ENCODE results near the gene RAMACL. TPM values are rescaled to one million over a fixed set of nuclear protein-coding genes. Genes with fewer than 3 reads are reported as not detected.
"Not testable (repeated sequence)": the region's sequence is repeated elsewhere in the genome, so short reads cannot be mapped to it uniquely, and the experiment has no call there.

The RAMACL gene
- polyA plus RNA-seq, 1 donor = 0.46 TPM

DNA sequence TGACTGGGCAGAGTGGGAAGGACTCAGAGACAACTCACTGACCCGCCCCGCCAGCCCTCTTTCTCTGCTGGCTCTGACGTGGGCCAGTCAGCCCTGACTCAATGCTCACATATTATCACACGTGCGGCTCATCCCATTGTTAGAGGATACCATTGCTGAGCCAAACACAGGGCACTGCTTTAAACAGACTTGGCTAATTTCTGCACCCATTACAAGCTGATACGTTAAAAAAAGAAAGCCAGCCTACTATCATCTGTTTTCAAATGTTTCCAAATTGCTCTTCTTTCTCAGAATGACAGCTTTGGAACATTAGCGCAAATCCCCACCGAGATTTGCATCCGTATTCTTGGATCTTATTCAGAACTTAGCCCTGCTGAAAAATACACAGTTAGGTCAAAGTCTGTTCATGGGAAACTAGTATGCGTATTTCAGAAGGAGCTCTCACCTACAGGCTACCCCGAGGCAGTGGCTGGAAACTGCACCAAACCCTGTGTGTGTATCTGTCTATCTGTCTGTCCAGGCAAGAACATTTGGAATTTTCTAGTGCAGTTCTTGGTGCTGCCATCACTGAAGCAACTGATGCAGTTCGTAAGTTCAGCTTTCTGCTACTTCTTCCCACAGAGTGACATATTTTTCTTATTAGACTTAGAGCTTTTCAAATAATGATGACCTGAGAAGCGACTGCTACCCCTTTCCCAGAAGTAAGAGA lies 32.8 kb downstream of the RAMACL start:
- no peak for DNase-seq

GRCh38 chr6:166552600-166552999 lies 33.9 kb downstream of the RAMACL start:
- no peak for DNase-seq

DNA sequence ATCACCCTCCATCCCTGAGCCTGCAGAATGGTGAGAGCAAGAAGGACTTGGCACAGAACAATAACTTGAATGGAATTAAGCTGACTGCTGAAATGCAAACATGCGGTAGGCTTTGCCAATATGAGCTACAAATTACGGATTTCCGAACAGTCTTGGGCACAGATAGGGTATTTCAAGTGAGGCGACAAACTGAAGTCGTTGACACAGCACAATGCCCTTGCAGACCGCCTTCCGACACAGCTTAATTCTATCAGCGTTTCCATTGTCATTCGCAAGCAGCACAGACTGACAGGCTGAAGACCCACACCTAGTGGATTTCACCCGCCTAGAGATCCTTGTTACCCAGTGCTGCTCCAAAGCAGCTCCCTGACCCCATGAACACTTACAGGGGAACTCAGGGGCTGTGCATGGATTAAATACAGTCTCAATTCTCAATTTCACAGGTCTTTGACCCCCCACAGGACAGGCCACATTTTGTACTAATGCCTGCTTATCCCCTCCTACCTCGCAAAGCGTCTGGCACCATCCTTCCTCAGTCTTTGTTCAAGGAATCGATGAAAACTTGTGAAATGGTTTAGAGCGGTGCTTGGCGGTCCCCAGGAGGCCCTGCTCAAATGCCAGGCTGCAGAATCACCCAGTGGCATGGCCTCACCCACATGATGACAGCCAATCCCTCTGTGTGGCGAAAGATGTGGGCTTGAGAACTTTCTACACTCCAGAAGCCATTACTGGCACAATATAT lies 34.6 kb downstream of the RAMACL start:
- DNase-seq = no peak

- no peak for DNase-seq
Measured at GRCh38 chr6:166546653-166547052, 39.8 kb downstream of the RAMACL start.

DNA sequence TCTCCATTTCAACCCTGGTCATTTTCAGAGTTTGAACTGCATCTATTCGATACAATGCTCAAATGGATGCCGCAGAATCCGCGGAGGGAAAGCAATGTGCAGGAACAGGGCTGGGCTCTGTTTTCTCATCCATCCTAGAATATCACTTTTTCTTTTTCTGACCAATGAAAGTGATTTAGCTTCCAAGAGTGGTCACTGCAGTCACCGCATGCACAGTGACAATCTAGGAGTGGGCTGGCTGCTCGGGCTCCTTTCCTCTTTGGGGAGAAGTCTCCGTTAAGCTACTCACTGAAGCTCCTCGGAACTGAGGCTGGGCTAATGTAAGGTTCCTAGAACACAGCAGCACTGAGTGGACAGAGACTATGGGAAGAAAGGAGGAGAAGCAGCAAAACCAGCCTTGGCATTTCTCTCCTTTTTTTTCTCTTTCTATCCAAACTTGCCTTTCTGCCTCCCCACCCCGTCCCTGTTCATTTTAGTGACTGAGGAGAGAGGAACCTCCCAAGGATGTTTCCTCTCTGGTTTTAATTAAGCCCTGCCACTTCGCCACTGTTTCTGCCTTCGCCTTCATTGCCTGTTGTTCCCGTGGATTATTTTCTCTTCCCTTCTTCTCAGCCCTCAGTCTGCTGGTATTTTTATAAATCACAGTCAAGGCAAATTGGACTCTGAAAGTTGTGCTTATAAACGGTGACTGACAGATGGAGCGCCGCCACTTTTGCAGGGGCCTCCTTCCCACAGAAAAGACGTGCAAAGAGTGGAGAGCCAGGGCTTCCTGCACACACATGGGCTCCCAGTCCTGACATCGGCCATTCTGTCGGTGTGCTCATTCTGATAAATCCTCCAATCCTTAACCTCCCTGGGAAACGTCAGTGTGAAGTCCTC lies 41.1 kb downstream of the RAMACL start:
- DNase-seq = no peak

DNA sequence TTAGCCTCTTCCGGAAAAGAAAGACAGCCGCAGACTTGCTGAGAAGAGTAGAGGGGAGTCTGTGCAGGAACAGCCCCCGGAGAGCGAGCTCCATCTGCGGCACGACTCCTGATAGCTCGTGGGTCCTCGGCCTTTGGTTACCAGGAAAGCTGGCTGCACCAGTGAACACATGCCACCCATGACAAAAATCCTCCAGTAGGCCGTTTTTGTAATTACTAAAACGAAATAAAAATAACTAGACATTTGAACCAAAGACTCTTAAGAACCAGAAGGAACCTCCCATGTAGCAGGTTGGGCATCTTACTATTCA lies 42.2 kb downstream of the RAMACL start:
- no peak for DNase-seq

DNA sequence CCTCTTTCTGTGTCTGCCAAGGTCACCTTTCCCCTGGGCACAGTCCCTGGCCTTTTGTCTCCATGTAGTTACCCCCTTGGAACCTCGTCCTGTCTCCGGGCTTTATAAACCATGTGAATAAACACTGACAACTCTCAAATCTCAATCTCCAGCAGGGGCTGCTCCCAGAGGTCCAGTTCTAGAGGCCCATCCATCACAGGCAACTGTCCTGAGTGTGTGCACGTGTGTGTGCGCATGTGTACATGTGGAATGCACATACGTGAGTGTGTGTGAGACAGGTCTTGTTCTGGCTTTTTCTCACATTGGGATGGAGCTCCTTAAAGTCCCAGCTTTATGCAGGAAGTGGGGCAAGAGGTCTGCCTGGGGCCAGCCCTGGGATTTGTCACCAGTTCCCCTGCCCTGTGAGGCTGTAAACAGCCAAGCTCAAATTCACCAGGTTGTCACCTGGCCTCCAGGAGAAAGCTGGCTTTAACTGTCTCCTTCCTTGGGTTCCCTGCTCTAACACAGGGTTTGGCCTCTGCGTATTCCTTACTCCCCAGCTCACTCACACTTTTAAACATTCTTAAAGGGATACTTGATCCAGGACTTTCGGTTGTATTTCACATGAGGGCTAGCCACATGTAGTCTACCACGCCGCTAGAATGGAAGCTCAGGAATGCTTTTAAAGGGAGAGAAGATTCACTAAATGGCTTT lies 42.7 kb downstream of the RAMACL start:
- no peak for DNase-seq

DNA sequence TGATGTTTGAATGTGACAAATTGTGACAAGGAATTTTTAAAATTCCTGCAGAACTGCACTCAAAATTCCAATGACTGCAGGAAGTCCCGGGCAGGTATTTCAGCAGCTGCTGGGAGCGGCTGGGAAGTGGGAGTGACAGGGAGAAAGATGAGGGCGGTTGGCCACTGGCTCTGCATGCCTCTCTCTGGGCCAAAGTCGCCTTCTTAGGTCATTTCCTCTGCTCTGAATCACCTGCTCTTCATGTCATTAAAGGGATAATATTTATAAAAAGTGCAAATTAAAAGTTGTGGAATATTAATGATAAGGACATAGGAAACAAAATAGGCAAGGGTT lies 43.9 kb downstream of the RAMACL start:
- DNase-seq = no peak

DNA sequence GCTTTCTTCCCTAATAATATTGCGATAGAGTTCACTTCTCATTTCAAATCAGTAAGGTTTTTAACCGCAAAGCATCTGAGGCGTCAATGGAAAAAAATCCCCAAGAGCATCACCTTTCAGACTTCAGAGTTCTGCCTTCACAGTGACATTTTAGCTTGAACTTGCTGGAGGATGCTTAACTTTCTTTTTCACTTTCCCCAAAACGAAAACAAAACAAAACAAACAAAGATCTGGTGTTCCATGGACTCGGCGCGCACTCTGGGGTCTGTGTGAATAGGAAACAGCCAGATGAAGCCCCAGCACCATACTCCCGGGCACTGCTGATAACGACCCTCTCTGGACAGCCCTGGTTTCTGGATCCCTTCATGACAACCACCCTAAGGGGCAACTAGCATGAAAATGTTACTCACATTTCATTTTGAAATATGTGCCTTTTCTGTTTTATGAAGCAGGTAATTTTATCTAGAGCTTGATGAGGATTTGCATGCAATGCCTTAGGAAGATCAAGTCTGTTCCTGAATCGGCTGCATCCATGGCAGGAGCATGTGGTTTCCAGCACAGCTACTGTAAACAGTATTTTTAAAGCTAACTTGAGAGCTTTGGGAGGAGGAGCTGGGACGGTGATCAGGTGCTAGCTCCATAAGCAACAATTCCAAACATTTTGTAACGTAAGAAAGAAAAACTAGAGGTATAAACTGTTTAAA lies 44.5 kb downstream of the RAMACL start:
- DNase-seq = no peak

- DNase-seq = no peak
Measured at GRCh38 chr6:166541366-166541765, 45.1 kb downstream of the RAMACL start.

DNA sequence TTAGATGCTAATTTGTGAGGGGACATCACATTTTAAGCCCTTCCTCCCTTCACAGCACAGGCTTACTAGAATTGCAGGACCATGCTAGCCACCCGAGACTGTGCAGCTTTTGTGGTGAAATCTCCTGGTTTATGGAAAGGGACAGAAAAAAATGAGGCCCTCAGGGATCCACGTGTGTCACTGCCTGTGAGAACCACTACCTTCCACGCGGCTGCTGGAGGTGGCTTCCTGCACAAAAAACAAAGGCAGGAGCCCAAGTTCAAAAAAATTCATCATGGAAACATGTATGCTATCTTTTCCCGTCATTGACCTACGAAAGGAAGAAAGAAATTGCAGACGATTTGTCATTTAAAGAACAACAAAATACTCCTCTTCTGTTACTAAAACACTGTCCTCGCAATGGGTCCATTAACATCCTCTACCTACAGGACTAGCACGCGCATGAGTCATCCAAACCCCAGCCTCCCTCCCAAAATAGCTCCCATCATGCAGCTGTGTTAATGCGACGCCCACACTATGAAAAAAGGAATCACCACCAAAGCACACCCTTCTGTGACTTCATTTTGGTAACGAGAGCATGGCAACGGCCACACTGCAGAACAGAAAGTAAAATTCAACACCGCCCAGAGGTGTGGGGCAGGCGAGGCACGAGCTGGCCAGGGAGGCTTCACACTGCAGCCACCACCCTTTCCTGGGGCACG lies 45.7 kb downstream of the RAMACL start:
- no peak for DNase-seq

DNA sequence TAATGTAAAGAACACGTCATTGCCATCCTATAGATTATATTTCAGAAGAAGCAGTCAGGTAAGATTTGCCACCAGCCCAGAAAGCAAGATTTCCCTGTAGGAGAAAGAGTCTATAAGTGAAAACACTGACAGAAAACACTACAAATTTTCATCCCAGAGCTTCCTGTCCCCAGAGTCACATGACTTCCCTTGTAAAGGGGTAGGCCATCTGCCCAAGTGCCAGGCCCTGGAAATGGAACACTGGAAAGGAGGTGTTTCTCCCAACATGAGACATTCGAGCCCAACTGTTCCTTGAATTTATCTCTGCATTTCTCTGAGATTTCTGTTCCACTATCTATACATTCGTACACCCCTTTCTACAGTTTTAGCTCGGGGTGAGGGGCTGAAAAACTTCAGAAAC lies 46.9 kb downstream of the RAMACL start:
- DNase-seq = no peak

- DNase-seq = not testable (repeated sequence)
Measured at GRCh38 chr6:166539011-166539385, 47.5 kb downstream of the RAMACL start.

DNA sequence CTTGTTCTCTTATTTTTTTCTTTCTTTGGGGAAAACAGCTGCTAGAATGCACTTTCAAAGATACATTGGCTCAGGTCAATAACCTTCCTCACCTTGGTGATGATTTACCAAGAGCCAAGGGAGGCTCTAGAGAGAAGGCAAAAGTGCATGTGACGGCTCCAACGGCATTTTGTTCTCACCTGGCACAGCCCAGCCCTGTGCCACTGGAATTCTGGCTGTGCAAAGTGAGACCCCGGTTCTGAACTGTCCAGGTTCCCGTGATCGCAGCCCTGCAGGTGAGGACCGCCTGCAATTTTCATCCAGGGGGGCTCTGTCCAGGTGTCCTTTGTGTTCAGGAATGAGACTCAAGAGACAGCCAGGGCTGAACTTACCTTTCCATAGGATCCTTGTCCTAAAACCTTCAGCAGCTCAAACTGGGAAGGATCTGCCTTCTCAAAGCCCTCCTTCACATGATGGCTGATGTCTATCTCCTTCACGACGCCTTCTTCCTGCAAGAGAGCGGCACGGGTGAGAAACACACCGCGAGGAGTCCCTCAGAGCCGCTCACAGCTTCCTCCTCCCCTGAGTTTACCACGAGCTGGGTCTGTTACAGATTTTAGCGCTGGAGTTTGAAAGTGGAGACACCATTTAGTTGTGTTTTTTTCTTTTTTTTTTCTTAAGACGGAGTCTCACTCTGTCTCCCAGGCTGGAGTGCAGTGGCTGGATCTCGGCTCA lies 48.0 kb downstream of the RAMACL start:
- no peak for DNase-seq

DNA sequence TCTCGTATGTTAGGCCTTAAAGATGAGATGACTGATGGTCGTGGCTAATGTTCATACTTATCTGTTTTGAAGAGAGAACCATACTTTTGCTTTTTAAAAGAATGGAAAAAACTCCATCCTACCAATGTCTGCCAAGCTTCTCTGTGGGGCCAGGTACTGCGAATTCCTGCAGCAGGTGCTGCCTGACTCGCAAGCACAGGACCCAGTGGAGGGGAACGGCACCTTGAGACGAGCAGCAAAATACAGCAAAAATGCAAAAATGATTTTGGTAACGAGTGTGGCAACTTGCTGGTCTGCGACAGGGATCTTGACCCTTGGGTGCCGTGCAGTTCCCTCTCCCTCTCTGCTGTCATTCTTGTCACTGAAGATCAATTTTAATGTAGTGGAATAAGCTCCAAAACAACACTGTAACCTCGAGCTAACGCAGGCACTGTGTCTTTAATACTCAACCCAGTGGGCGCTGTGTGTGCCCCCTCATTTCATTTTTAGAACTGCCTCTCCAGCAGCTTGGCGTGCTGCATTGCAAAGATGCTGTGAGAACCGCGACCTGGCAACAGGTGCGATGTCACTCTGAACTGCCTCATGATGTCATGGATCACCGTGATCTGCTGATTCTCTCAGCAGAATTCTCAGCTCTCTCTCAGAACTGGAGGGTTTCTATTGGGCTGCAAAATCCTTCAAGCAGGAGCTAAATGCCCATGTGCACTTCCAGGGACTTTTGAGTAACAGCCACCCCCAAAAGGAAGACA lies 51.6 kb downstream of the RAMACL start:
- no peak for DNase-seq

GRCh38 chr6:166533205-166533824 lies 53.2 kb downstream of the RAMACL start:
- DNase-seq = no peak
